Fibroblast of lung (primary cell): Measurements from ENCODE around the gene IGFBP2. TPM values are rescaled to one million over a fixed set of nuclear protein-coding genes. Genes with fewer than 3 reads are reported as not detected.

Experiments used
- DNase-seq, 2 donors: peaks; one replicate each; pipeline versions ENCODE4 v3.0.0 to v3.0.0-alpha.2; 2010; ENCODE audit warnings: low read depth in 2 of 2
- H2AFZ ChIP-seq: 2 replicates; pipeline ENCODE4 v1.5.1; 2012; ENCODE audit warnings: low read length, control low read depth, inconsistent platforms
- H3K27ac ChIP-seq: 2 replicates; pipeline ENCODE4 v1.5.1; 2011; ENCODE audit warnings: low read length, control low read depth; ENCODE audit not compliant: insufficient read depth
- H3K27me3 ChIP-seq: 2 replicates; pipeline ENCODE4 v1.5.1; 2011; ENCODE audit warnings: mild to moderate bottlenecking, low read length; ENCODE audit not compliant: control insufficient read depth, insufficient read depth
- H3K36me3 ChIP-seq: 2 replicates; pipeline ENCODE4 v1.5.1; 2011; ENCODE audit warnings: low read length; ENCODE audit not compliant: control insufficient read depth, insufficient read depth
- H3K4me1 ChIP-seq: 2 replicates; pipeline ENCODE4 v1.5.1; 2011; ENCODE audit warnings: low read length; ENCODE audit not compliant: control insufficient read depth, insufficient read depth; ENCODE audit errors: extremely low read depth
- H3K4me2 ChIP-seq: 2 replicates; pipeline ENCODE4 v1.5.1; 2011; ENCODE audit warnings: low read length, control low read depth; ENCODE audit not compliant: insufficient read depth; ENCODE audit errors: extremely low read depth
- H3K4me3 ChIP-seq, 4 experiments: fragments of 200-600 bp in 1 of 4; sonication (generic) in 1 of 4; replicated peaks in 1 of 4; 2 replicates each; pipeline ENCODE4 v1.5.1; 2011 to 2016; ENCODE audit warnings: low read length in 4 of 4, low read depth in 3 of 4, mild to moderate bottlenecking in 3 of 4, control low read depth in 2 of 4, inconsistent platforms in 1 of 4, mixed read lengths in 1 of 4; ENCODE audit not compliant: insufficient read depth in 1 of 4; ENCODE audit errors: control extremely low read depth in 1 of 4
- H3K79me2 ChIP-seq: 2 replicates; pipeline ENCODE4 v1.5.1; 2012; ENCODE audit warnings: mild to moderate bottlenecking, low read length, inconsistent platforms; ENCODE audit not compliant: control insufficient read depth, insufficient read depth
- H3K9ac ChIP-seq: 2 replicates; pipeline ENCODE4 v1.5.1; 2011; ENCODE audit warnings: mild to moderate bottlenecking, low read length, control low read depth; ENCODE audit not compliant: insufficient read depth
- H3K9me3 ChIP-seq: 2 replicates; pipeline ENCODE4 v1.5.1; 2012; ENCODE audit warnings: low read depth, low read length; ENCODE audit not compliant: control insufficient read depth, insufficient read depth
- H4K20me1 ChIP-seq: 2 replicates; pipeline ENCODE4 v1.5.1; 2011; ENCODE audit warnings: low read length; ENCODE audit not compliant: control insufficient read depth, insufficient read depth; ENCODE audit errors: extremely low read depth
- EZH2 ChIP-seq: IDR thresholded peaks from 2 replicates; pipeline ENCODE4 v1.5.1; 2012; ENCODE audit warnings: low read length, control low read depth, mild to moderate bottlenecking; ENCODE audit errors: missing control alignments
- polyA plus RNA-seq, 2 donors: library from polyadenylated mRNA; depleted of rRNA in 1 of 2; stranded (reverse) in 1 of 2; unstranded in 1 of 2; fragments of >200 nt; gene quantifications; 2 replicates each; pipeline ENCODE4 v1.2.1, GENCODE V29; 2011 to 2012; ENCODE audit warnings: missing spikeins in 1 of 2
- total RNA-seq: library from RNA; depleted of rRNA; stranded (reverse); fragments of >200 nt; gene quantifications from 2 replicates; pipeline ENCODE4 v1.2.1, GENCODE V29; 2014
- TF ChIP-seq, protein P1 (sequence below), 2 donors: IDR thresholded peaks in 1 of 2; conservative IDR thresholded peaks in 1 of 2; 1 replicate in 1 of 2; 2 replicates in 1 of 2; pipeline ENCODE4 v1.5.1; 2011 to 2012; ENCODE audit warnings: low read length in 2 of 2, control low read depth in 1 of 2, inconsistent platforms in 1 of 2, low read depth in 1 of 2, mild to moderate bottlenecking in 1 of 2

IGFBP2 gene
- total and polyA plus RNA-seq, 2 donors (not counting 1 experiment from before 2014, with no cell fraction given), result 8.6 to 36.3 TPM

DNA sequence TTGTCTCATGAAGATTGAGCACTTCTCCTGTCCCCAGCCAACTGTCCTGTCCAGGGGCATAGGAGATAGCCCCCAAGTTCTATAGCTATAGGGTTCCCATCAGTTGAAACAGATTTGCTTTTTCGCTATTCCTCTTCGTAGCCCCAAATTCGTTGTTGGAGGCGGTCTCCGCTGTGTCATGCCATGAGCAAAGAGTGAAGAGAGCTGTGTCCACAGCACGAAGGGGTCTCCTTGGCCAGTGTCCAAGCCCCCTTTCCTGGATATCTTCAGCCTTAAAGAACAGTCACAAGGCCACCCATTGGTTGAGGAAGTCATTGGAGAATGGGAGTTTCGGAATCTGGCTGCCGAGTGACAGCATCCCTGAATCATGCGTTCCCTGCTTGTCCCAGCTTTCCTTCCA, 41.2 kb downstream of the IGFBP2 start:
- Histone ChIP-seq H3K27ac (no peak overlapping the region), H3K4me3 (no peak overlapping the region), H3K9me3 (no peaks in the 10 kb centered on the region), H3K4me1 (no peaks in the 10 kb centered on the region), H3K9ac (no peak overlapping the region), H3K27me3 (no peaks in the 10 kb centered on the region), H2AFZ (no peak overlapping the region), H3K79me2 (no peaks in the 10 kb centered on the region), H4K20me1 (no peaks in the 10 kb centered on the region), H3K4me2 (no peak overlapping the region), H3K36me3 (peaks cover 30% of the 10 kb centered on the region)
- DNase-seq, result no peak
- no peak for TF ChIP-seq EZH2
- TF ChIP-seq, protein P1, sequence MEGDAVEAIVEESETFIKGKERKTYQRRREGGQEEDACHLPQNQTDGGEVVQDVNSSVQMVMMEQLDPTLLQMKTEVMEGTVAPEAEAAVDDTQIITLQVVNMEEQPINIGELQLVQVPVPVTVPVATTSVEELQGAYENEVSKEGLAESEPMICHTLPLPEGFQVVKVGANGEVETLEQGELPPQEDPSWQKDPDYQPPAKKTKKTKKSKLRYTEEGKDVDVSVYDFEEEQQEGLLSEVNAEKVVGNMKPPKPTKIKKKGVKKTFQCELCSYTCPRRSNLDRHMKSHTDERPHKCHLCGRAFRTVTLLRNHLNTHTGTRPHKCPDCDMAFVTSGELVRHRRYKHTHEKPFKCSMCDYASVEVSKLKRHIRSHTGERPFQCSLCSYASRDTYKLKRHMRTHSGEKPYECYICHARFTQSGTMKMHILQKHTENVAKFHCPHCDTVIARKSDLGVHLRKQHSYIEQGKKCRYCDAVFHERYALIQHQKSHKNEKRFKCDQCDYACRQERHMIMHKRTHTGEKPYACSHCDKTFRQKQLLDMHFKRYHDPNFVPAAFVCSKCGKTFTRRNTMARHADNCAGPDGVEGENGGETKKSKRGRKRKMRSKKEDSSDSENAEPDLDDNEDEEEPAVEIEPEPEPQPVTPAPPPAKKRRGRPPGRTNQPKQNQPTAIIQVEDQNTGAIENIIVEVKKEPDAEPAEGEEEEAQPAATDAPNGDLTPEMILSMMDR (conservative IDR thresholded peaks at IDR 0.05 in 1 of 2, IDR thresholded peaks at IDR 0.05 in 1 of 2; ENCODE audit: low read depth in 1 of 2, low read length in 2 of 2), result no peak

- no peak for DNase-seq
- no peak overlapping the region for H3K27ac ChIP-seq
These were observed 43.4 kb downstream of the IGFBP2 start for GRCh38 chr2:216676630-216677029.

DNA sequence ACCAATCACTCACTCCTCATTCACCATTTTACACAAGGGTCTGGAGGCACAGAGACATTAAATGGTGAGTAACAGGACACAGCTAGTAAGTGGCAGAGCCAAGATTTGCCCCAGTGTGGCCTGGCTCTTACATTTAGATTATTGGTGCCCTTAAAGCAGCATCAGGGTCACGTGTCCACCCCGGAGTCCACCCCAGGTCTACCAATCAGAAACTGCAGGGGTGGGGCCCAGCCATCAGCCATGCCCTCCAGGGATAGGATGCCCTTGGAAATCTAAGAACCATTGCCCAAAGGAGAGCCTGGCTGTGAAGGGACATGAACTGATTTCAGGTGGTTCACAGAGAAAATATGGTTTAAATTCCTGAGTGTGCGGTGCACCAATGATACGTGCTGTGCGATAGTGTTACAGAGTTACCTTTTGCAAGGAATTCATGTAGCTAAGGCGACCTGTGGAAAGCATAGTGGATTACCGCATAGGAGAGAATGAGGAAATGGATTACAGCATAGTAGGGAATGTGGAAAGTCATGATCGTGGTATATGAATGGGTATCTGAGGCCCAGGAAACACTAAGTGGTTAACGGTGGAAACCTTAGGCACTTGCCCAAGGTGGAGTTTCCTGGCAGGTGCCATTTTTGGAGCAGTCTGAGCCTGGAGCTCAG, 44.3 kb downstream of the IGFBP2 start:
- TF ChIP-seq, protein P1 (conservative IDR thresholded peaks at IDR 0.05 in 1 of 2, IDR thresholded peaks at IDR 0.05 in 1 of 2; ENCODE audit: low read depth in 1 of 2, low read length in 2 of 2), result no peak
- TF ChIP-seq EZH2, result no peak

More at GRCh38 chr2:216676630-216677029, 43.4 kb downstream of the IGFBP2 start:
- no peaks in the 10 kb centered on the region for H4K20me1 ChIP-seq
- no peaks in the 10 kb centered on the region for H3K79me2 ChIP-seq
- peaks cover 15% of the 10 kb centered on the region for H3K4me1 ChIP-seq
- no peak overlapping the region for H3K4me3 ChIP-seq
- no peak overlapping the region for H3K9ac ChIP-seq
- peaks cover 35% of the 10 kb centered on the region for H3K36me3 ChIP-seq
- no peaks in the 10 kb centered on the region for H3K27me3 ChIP-seq
- no peaks in the 10 kb centered on the region for H3K9me3 ChIP-seq
- no peak overlapping the region for H3K4me2 ChIP-seq
- TF ChIP-seq, protein P1 (conservative IDR thresholded peaks at IDR 0.05 in 1 of 2, IDR thresholded peaks at IDR 0.05 in 1 of 2; ENCODE audit: low read depth in 1 of 2, low read length in 2 of 2), result no peak
- TF ChIP-seq EZH2, result no peak
- H2AFZ ChIP-seq, result no peak overlapping the region

More for the DNA sequence above, 44.3 kb downstream of the IGFBP2 start:
- no peak for DNase-seq
- Histone ChIP-seq H4K20me1 (no peaks in the 10 kb centered on the region), H3K9ac (no peak overlapping the region), H3K36me3 (peaks cover 35% of the 10 kb centered on the region), H3K79me2 (no peaks in the 10 kb centered on the region), H3K4me3 (no peak overlapping the region), H3K4me1 (peaks cover 22% of the 10 kb centered on the region), H3K9me3 (no peaks in the 10 kb centered on the region), H3K4me2 (no peak overlapping the region), H3K27me3 (no peaks in the 10 kb centered on the region), H3K27ac (no peak overlapping the region), H2AFZ (no peak overlapping the region)
